ENCODE data around the gene HELQ.

DNA sequence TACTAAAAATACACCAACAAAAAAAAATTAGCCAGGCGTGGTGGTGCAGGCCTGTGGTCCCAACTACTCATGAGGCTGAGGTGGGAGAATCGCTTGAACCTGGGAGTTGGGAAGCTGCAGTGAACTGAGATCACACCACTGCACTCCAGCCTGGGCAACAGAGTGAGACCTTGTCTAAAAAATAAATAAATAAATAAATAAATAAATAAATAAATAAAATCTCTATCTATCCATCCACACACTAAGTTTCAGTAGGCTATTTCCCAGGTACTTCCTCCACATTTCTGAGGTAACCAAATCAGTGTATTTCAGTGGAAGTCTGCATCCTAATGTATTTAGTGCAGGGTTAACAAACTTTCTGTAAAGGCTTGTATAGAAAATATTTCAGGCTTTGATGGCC is 18.3 kb upstream of the HELQ start:
- no peak for TF ChIP-seq EZH2 (IDR thresholded peaks at IDR 0.05)
- TF ChIP-seq POLR2AphosphoS5 (IDR thresholded peaks at IDR 0.05; ENCODE audit: borderline replicate concordance, low read depth, low read length): no peak

All from SK-N-MC (cell line).